Central memory CD4-positive, alpha-beta T cell (primary cell): ENCODE data around the gene DCHS2.

Source experiments
- DNase-seq: peaks from one replicate; pipeline ENCODE4 v3.0.0; 2022

Gene DCHS2

DNA sequence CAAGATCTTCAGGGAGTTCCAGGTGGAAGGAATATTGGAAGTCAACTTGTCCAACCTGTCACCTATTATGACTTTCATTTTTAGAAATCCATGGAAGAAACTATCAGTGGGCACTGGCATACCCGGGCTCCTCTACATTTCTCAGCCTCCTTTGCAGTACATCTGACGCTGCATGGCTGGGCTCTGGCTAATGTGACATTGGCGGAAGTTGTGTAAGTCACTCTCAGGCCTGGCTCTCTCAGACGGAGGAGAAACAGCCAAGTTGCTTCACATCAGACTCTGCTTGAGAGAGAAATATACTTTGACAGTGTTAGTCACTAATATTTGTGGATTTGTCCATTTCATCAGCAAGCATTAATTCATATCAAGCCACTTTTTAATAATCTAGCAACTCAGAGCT, 4.5 kb downstream of the DCHS2 start:
- no peak for DNase-seq

DNA sequence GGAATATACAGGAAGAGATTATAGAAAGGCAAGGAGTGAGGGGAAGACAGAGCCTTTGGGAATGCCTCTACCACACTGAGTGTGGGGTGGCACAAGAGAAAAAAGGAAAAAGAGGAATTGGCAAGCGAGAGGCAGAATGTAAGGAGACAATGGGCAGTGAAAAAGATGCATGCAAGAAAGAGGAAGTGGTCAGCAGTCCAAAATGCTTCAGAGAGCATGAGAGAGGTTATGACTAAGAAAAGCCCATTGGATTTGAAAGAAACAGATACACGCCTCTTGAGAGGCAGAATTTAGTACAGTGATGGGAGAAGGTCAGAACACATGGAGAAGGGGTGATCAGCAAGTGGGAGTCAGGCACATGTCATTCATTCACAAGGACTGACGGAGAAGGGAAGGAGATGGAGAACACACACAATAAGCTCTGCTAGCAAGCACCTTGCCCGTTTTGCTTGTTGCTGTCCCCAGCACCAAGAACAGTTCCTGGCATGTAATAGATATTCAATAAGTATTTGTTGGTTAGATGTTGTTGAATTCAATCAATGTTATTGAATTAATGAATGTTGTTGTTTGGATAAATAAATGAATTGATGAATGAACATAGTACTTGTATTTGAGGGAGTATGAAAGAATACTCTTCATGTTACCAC, 6.3 kb downstream of the DCHS2 start:
- no peak for DNase-seq

DNA sequence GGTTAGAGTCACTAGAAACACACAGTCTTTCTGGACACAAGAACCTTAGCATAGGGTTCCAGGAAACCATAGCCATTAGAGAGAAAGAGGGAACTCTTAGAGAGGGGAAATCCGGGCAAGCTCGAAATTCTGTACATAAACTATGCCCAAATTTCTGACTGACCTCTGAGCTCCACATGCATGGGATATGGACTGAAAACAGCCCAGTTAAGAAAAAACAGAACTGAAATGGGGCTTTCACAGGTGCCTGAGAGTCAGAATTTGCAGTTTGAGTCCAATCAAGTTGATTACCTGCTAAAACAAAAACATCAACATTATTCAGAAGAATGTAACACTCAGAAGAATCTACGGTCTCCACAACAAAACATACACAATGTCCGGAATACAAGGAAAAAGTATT, 13.1 kb downstream of the DCHS2 start:
- no peak for DNase-seq

DNA sequence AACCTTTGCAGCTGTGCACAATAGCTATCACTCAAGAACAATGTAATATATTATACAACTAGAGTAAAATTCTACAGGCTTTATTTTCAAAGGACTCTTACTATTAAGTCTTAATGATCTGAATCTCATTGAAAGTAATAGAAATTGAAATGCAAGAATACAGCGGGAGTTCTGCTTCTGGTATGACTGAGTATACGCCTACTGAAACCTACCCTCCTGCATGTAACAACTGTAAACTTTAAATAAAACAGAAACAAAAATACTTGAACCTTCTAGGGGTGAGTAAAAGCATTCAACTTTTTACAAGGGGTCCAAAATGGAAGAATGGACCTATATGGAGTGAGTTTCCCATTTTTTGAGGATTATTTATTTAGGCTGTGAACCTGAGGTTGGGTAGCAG, 13.5 kb downstream of the DCHS2 start:
- no peak for DNase-seq

DNA sequence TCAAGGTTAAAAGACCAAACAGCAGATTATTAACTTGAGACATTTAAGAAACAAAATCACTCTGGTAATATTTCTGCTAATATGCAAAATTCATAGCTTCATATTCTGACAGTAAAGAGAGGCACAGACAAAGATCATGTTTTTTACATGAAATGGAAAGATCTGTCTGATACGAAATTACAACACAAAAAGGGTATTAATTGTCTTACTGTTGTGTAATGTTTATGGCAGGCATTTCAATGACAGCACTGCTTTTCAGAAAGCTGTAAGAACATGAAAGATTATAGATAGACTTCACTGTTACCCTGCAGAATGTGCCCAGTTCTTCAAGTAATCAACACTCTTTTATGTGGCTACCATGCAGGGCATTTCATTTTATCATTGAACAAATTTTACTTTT, 15.4 kb downstream of the DCHS2 start:
- DNase-seq = no peak

DNA sequence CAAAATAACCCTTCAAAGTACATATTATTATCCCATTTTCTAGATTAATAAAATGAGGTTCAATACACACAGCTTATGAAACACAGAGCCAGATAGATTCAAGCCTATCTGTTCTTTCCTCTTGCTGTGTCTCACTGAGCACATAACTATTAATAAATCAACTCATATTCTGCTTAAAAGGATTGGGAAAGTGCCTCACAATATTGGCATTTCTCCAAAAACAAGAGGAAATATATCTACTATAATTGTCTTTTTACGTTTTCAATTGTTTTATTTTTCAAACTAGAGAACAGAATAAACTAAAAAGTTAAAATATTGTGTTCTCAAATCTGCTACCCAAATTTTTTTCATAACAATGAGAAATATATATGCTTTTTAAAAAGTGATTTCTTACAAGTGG, 15.8 kb downstream of the DCHS2 start:
- no peak for DNase-seq

DNA sequence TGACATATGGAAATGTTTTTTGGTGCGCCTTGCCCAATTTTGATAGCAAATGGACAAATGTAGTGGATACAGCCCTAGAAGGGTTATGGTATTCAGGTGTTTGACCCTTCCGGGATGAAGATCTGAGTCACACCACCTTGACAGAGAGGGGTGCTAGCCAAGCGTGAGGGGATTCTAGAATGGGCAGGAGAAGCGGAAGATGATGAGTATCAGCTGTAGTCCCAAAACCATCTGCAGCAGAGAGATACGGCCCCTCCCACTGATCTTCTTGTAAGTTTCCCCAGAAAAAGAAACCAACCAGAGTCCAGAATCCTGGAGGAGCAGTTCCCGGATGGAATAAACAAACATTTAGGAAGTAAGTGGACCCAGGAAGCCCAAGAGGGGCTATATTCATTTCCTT, 18.1 kb downstream of the DCHS2 start:
- no peak for DNase-seq

DNA sequence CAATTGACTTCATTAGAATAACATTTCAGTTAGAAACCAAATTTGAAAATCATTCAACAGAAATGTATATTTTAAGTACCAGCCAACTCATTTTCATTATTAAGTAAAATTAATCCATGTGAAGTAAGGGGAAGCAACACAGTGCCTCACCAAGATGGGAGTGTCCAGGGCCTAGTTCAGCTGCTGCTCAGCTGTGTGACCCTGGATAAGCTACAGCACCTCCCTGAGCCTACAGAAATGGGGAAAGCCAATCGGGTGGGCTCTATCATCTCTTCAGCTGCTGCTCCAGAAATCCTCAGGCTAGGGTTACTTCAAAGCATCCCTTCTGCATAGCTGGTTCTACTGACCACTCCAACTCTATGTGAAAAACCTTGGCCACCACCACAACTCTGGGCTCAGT, 18.7 kb downstream of the DCHS2 start:
- DNase-seq = no peak

DNA sequence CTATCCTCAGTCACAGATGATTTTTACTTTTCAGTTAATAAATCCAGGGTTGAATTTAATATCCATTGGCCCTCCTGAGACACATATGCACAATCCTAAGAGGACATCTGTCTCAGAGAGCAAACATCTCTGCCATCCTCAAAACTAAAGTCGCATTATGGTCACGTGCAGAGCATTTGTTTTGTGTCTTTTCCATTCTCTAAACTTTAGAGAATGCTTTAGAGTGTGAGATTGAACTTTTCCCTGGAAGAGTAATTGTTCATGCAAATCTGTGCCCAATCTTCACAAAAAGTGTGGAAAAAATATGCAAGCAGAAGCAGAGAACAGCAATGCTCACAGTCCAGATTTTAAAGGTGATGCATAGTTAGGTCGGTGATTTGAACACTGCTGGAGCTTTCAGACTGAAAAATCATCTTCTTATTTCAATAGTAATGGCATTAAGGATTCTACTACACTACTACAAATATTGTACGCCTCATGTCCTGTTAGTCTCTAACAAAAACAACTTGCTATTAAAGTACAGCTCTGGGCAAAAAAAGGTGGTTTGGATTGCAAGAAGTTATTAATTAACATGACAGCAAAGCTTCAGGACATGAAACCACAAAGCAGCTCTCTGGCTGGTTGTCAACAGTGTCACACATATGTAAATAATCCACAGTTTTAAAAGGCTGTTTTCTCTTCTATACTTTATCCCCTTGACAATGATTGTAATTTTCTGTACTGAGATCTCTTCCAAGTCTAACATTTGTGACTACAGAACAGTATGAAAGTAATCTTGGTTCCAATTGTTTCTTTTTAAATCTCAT, 19.9 kb downstream of the DCHS2 start:
- no peak for DNase-seq

DNA sequence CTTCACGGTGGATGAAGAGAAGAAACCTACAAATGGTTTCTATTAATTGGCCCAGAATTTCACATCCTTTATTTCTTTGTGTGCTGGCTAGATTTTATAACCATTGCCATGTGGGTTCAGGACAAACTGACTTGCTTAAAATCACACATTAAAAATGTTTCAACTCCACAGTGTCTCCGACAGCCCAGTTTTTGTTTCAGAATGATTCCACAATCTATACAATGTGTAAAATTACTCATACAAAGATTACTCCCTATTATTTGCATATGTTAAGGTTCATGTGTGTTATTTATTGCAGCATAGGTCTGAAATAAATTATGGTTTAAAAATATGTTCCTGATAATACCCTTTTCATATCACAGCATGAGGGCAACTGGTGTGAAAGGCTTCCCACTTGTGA, 20.6 kb downstream of the DCHS2 start:
- no peak for DNase-seq

DNA sequence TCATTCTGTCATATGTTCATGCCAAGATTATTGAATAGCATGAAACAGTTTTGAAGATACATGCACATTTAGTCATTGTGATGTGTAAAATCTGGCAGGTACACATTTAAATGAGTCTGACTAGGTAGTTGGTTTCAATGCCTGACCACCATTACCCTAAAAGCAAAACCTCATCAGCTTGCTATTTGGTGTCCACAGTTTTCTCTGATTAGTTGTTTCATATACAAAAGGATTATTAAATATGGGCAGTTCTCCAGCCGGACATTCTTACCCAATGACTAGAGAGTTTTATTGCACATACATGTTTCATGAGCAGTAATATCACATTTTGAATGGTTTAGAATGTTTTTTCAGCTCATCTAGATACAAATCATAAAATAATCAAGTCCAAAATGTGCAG, 23.7 kb downstream of the DCHS2 start:
- no peak for DNase-seq

DNA sequence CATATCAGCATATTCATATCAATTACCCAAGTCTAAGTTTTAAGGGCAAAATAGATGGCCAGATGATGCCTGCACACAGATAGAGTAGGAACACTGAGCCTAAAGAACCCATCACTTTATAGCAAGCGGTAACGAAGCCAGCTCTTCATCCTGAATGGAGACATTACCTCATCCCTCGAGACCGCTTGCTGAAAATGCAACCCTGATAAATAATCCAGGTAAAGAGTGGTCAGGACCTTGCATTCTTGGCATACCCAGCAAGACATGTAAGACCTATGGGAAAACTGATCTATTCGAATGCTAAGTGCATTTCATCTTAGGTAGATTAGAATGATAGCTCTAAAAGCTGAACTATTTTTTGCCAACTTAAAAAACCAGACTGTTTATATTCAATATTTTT, 25.3 kb downstream of the DCHS2 start:
- no peak for DNase-seq

DNA sequence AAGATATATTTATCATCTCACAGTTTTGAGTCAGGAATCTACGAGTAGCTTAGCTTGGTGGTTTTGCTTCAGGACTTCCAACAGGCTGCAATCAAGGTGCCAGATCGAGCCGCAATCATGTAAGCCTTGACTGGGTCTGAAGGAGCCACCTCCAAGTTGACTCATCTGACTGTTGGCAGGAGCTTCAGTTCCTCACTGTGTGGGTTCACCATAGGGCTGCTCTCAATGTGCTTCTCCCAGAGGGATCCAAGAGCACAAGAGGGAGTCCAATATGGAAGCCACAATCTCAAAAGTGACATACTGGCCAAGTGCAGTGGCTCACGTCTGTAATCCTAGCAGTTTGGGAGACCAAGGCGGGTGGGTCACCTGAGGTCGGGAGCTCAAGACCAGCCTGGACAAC, 26.5 kb downstream of the DCHS2 start:
- DNase-seq = no peak

DNA sequence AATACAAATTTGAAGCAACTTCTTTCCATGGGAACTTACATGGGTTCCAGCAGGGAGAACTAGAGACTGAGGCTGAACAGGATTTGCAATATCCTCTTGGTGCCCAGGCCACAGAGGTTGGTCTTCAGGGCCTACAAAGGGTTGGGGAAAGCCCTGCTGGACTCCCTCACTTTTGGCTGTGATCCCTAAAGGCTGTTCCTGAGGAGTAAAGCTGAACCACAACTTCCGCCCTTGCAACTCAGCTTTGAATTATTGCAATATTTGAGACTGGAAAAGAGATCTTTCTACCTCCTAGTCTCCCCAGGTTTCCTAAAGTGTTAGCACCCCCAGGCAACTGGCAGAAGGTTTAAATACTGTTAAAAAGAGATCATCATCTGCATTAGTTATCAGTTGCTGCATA, 26.9 kb downstream of the DCHS2 start:
- DNase-seq = no peak

DNA sequence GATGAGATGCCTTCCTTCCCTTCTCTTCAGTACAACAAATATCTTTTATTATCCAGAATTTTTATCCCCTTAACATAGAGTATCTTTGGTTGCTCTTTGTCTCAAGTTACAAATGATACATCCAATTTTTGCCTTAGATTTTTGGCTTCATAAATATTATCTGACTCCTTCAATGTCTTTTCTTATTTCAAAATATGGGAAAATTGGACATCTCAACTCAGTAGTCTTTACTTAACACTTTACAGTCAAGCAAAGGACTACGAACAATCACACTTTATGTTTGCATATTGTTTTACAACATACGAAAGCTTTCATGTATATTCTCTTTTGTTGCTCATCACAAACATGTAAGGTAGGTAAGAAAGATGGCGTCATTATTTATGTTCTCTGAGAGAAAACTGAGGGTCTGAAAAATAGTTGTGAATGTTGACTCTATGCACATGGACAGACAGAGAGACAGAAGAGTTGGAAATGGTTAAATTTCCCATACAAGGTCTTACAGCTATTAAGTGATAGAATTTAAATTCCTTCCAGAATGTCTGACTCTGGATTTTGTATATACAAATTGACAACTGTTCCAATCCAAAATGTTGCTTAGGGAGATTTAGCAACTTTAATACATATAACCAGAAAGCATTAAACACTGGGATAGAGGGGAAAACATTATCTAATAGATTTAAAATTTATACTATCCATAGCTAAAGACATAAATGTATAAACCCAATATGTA, 29.4 kb downstream of the DCHS2 start:
- DNase-seq = no peak

DNA sequence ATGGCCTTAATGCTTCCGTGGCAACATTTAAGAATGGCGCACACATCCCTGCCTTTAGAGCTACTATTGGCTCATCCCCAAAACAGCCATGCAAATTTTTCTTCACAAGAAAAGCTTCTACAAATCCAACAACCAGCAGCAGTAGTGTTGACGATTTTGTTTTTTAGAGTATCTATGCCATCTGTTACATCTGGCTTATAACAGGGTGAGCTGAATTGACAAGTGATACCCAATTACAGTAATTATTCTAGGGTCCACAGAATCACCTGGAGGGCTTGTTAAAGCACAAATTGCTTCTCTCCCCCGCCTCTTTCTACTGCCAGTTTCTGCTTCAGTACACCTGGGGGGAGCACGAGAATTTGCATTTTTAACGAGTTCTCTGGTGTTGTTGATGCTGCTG, 34.1 kb downstream of the DCHS2 start:
- DNase-seq = no peak

DNA sequence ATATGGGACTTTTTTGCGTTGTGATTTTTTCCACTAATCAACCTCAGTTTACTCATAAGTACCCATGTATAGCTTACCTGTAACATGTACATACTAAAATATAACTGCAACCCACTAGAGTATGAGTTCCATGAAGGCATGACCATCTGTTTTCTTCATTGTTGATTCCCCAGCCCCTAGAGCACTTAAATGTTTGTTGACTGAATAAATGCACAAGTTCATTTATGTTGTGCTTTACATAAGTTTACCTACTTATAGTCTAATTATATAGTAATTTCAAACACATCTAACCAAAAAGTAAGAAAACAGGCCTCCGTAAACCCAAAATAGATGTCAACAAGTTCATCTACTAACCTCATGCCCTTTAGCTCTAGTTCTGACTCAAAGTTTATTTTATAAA, 34.7 kb downstream of the DCHS2 start:
- DNase-seq = no peak

DNA sequence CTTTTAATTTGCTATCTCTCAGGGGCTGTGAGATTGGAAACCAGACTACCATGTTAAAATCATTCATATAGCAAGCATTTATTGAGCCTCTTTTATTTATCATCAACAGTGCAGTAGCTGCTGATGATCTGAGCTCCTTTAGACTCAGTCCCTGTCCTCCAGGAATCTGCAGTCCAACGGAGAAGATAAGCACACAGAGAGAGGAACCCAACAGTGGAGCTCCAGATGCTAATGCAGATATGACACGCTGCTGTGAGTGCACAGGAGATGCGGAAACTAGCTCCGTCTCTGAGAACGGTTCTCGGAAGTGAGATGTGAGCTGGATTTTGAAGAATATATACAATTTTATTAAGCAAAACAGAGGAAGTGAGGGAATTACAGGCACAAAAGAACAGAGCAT, 35.4 kb downstream of the DCHS2 start:
- no peak for DNase-seq

DNA sequence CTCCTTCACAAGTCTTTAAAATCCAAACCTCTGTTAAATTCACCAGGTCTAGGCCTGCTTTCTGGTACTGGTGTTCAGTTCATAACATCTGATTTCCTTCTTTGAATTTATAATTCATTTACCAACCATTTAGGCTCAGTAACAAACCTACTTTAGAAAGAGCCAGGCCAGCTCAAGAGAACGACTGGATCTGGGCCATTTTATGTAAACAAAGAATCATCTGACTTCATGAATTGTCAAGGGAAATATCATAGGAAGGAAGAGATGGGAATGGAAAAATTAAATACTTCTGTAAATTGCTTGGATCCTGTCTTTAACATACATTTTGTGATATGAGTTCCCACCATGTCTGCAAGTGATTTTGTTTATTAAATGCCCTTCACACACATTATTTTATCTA, 36.5 kb downstream of the DCHS2 start:
- no peak for DNase-seq

DNA sequence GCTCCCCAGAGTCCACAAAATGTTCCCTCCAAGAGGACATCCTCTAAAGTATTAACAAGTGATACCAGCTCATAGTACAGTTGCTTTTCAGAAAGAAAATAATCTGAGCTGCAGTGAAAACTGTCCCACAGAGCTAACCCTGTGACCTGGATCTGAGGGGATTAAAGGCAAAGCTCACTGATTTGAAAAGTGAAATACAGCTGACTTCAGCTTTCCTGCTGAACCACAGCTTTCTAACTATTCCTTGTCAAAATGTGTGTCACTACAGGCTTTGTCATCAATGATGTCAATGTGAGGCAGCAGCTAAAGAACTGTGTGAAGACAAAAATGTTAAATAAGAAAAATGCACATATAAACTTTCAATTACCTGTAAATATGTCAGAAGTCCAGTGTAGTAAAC, 36.9 kb downstream of the DCHS2 start:
- no peak for DNase-seq

DNA sequence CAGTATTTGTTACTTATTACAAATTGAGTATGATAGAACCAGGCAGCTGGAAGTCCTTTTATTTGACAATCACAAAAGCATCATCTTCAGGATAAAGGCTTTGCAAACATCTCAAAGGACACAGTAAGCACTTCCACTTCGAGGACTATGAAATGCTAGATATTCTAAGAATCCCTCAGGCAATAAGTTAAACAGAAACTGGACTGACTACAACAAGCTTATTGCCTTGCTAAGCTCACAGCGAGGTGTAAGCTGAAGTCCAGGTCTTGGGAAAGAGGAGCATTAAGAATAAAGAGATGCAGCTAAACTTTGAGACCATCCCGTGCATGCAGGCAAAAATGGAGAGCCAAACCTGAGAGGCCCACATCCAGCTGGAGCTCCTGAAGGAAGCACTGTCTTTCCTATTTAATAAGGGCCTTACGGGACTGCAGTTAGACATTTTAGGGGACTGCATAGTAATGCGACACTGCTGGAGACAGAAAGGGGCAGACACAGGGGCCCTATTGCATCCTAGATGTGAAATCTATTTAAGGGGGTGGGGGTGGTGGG, 38.7 kb downstream of the DCHS2 start:
- DNase-seq = no peak

DNA sequence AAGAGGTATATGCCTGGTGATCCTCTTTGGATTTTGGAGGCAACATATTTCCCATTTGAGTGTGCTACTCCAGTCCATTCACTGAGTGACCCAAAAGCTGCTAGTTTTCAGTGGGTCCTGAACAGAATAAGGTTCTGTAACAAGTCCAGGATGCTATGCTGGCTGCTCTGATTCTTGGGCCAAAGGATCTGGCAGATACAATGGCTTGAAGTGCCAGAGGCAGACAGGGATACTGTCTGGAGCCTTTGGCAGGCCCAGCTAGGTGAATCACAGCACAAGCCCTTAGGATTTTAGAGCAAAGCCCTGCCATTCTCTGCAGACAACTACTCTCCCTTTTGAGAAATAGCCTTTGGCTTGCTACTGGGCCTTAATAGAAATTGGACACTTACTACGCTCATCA, 40.6 kb downstream of the DCHS2 start:
- no peak for DNase-seq

DNA sequence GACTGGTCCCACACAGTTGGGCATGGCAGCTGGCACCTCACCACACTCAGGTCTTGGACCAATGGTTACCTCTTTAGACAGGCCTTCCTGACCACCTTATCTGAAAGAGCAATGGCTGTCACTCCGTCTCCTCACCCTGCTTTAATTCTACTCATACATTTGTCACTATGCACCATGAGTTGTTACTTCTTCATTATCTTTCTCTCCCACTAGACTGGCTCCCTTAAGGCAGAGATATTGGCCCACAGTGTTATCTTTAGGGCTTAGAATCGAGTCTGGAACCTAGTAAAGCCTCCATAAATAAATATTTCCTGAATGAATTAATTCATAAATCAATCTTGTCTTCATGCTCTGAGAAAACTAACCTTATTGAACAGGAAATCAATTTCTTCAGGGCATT, 46.6 kb downstream of the DCHS2 start:
- no peak for DNase-seq

DNA sequence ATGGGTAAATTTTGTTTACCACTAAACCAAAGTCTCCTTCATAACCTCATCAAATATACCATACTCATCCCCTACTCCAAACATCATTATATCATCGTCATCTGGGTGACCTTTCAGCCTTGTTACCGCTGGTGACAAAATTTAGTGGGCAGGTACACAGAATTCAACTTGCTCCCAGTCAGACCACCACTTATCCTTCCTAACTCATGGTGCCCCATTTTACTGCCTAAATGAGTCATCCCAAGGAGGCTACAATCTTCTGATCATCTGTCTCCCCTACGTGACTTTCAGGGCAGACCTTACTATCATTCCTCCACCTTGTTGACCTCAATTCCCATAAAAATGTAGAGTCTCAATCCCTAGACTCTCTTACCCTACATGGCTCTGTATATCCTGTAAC, 49.6 kb downstream of the DCHS2 start:
- no peak for DNase-seq
